Epithelial cell of esophagus (primary cell): ENCODE results near the gene RAI1.

Source experiments
- DNase-seq: peaks from one replicate; pipeline ENCODE4 v3.0.0; 2010; ENCODE audit warnings: low read depth
- H3K4me3 ChIP-seq: 2 replicates; pipeline ENCODE4 v1.5.1; 2011; ENCODE audit warnings: mild to moderate bottlenecking, low read length, control low read depth
- CTCF ChIP-seq: IDR thresholded peaks from 2 replicates; pipeline ENCODE4 v1.5.1; 2011; ENCODE audit warnings: low read depth, mild to moderate bottlenecking, low read length, control low read depth, inconsistent platforms; ENCODE audit not compliant: insufficient read depth; ENCODE audit errors: missing control alignments

The RAI1 gene

GRCh38 chr17:17827826-17828621 lies 146.8 kb downstream of the RAI1 start:
- TF ChIP-seq CTCF: no peak
- no peak overlapping the region for H3K4me3 ChIP-seq
- DNase-seq: no peak

- TF ChIP-seq CTCF: no peak
- H3K4me3 ChIP-seq: no peak overlapping the region
These were observed 149.0 kb downstream of the RAI1 start for GRCh38 chr17:17830269-17830567.

GRCh38 chr17:17830740-17831207 lies 149.5 kb downstream of the RAI1 start:
- DNase-seq: no peak
- TF ChIP-seq CTCF: no peak
- H3K4me3 ChIP-seq: no peak overlapping the region

More at GRCh38 chr17:17830269-17830567, 149.0 kb downstream of the RAI1 start:
- DNase-seq: no peak

- TF ChIP-seq CTCF: no peak
- no peak for DNase-seq
- H3K4me3 ChIP-seq: no peak overlapping the region
These were observed 150.2 kb downstream of the RAI1 start for GRCh38 chr17:17831208-17832031.

- no peak for DNase-seq
- TF ChIP-seq CTCF: no peak
- H3K4me3 ChIP-seq: no peak overlapping the region
These were observed 150.7 kb downstream of the RAI1 start for GRCh38 chr17:17832032-17832363.

- no peak for DNase-seq
- no peak overlapping the region for H3K4me3 ChIP-seq
- TF ChIP-seq CTCF: no peak
These were observed 152.6 kb downstream of the RAI1 start for GRCh38 chr17:17833658-17834357.
